ENCODE data around the gene FMOD.

Gene FMOD

DNA sequence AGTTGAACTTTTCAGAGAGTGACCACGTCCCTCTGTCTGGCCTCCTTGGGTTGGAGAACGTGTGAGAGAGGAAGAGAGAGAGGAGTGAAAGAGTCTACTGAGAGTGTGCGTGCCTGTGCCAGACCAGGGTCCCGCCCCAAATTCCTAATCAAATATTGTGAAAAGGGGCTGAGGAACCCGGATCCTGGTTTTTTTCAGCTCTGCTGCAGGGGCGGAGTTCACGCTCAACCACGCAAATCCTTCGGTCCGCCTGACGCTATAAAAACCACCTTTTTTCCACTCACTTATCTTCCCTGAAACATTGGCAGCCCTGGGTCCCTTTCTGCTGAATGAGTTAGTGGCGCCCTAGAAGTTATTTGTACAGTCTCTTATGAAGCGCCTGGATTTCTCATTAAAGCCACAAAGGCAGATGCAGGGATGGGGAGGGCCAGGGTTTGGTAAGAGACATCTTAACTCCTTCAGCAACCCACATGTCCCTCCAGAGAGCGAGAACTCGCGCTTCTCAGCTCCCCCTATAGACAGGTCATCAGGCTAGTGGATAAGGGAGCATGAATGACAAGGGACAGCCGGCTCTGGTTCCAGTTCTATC, at the start of gene FMOD:
Gene FMOD, minus strand, starts transcription at position 86 of the 589 bp plus-strand sequence. CDS start 2,852 bp downstream, outside the sequence.
- DNase-seq (ENCODE audit: low read depth in 2 of 2): no peak

DNA sequence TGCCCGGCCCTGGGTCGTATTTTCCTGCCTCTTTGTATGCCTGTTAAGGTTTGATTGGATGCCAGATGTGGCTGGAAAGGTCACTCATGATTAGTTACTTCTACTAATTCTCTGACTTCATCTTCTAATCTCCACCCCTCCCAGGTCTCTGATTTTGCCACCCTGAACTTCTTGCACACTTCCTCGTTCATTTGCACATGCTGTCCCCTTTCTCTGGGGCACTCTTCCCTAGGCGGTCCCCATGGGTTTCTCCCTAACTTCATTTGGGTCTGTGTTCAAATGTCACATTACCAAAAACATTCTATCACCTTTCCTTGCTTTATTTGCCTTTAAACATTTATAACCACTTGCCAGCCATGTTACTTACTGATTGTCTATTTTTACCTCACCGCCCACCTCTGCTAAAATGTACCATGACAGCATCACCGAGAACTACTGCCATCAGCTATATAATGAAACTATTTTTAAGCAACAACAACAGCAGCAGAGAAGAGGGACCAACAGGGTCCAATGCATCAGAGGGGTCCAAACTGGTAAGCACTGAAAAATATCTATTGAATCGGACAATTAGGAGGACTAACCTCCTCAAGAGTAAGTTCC, 45.8 kb upstream of the FMOD start:
- DNase-seq (ENCODE audit: low read depth in 2 of 2): no peak

DNA sequence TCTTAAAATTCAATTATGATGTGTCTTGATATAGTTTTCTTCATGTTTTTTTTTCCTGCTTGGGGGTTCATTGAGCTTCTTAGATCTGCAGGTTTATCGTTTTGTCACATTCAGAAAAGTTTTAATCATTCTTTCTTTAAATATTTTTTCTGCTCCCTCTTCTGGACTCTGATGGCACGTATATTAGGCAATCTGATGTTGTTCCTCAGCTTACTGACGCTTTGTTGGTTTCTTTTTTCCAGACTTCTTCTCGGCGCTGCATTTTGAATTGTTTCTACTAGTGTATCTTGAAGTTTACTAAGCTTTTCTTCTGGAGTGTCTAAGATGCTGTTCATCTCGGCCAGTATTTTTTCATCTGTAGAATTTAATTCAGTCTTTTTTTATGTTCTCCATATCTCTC, 44.8 kb upstream of the FMOD start:
- DNase-seq (ENCODE audit: low read depth in 2 of 2): no peak

DNA sequence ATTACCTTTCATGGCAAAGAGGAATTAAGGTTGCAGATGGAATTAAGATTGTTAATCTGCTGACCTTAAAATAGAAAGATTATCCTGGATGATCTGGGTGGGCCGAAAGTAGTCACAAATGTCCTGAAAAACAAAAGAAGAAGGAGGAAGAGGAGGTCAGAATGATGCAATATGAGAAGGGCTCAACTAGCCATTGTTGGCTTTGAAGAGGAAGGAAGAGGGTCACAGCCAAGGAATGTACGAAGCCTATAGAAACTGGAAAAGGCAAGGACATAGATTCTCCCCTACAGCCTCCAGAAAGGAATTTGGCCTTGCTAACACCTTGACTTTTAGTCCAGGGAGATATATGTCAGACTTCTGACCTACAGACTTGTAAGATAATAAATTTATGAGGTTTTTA, 39.4 kb upstream of the FMOD start:
- DNase-seq (ENCODE audit: low read depth in 2 of 2): no peak

DNA sequence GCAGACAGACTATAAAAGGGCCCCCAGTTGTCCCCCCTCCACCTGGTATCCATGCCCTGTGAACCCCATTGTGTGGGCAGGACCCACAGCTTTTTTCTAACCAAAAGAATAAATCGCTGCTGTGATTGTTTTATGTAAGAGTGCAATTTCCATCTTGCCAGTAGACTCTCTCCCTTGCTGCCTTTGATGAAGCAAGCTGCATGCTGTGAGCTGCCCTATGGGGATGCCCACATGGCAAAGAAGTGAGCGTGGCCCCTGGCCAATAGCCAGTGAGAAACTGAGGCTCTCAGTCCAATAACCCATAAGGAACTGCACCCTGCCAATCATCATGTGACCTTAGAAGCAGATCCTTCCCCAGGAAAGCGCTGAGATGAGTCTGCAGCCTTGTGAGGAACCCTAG, 37.8 kb upstream of the FMOD start:
- no peak for DNase-seq (ENCODE audit: low read depth in 2 of 2)

DNA sequence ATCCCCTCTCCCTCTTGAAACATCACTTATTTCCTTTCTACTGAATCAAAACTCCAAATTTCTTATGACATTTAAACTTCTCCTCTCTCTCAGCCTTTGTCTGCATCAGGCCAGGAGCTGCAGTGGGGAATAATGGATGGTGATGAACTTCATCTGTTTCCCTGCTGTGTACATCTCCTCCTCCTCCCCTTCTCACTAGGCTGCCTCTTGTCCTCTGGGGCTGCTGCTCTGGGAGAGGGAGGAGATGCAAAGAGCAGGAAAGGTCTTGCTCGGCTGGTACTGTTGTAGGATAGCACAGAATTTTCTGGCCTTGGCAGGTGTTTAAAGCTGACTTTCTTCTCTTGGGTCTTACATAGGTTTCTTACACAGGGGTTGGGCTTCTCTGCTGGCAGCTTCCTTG, 31.1 kb upstream of the FMOD start:
- DNase-seq (ENCODE audit: low read depth in 2 of 2): no peak

DNA sequence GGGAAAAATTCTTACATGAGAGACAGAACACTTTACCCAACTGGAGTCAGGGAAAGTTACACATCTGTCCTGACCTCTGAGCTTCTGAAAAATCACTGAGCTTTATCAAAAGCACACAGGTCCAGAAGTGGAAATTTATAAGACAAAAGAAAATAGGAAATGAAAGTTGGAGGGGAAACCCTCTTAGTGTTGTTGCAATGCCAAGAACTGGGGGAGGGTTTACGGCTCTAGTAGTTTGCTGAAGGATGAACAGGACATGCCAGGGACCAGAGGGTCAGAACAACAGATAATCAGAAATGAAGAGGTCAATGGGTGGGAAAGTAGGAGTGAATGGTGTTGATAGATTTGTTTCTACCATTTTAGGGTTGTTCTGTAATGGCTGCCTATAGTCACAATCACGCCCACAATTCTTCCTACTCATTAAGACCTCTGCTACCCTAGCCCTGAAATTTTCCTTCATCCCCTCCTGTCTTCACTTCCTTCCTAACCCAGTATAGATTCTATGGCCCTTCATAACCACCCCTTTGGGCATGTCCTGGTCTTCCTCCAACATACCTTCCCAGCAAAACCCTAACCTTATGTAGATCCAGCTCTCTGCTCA, 30.3 kb upstream of the FMOD start:
- DNase-seq (ENCODE audit: low read depth in 2 of 2): no peak

DNA sequence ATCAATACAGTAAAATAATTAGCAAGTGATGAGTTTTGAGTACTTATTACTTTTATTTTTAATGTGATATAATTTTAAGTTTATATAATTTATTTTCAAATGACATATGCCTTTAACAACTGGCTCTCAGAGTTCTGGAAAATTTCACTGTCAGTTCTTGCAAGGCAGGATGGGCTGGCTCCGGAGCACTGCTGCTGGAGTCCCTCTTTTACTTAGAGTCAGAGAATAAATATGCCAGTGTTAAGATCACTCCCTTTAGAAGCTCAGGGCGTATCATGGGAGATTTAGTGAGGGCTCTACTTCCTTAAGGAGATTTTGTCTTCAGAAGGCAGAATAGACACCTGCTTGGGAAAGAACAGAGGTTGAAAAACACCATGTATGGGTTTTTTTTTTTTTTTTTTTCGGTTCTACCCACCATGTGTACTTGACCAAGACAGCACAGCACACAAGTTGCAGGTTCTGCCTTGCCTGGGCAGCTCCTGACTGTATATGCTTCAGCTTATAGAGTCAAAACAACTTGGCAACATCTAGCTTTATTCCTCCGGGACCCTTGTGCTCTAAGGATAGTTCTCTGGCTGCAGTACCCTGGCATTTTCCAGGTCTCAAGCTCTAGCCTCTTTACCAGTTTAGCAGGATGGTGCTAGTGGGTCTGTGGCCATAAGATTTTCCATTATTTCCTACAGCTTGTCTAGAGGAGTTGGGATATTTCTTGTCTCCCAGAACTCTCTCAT, 29.7 kb upstream of the FMOD start:
- DNase-seq (ENCODE audit: low read depth in 2 of 2): no peak

DNA sequence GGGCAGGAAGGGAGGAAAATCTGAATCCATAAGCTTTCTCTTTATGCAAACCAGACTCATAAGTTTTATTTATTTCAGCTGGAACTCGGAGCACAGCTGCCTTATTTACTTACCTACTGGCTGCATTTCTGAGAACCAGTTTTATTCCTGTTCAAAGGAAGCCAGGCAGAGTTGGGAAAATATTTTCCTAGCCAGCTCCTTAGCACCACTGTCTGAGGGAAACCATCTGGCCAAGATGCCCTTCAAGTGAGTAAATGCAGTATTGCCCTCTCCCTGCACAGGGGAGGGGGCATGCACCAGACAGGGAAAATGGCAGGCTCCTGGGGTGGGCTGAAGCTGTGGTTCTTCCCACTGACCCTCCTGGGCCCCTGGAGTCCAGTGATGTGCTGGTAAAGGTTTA, 28.9 kb upstream of the FMOD start:
- DNase-seq (ENCODE audit: low read depth in 2 of 2): no peak

DNA sequence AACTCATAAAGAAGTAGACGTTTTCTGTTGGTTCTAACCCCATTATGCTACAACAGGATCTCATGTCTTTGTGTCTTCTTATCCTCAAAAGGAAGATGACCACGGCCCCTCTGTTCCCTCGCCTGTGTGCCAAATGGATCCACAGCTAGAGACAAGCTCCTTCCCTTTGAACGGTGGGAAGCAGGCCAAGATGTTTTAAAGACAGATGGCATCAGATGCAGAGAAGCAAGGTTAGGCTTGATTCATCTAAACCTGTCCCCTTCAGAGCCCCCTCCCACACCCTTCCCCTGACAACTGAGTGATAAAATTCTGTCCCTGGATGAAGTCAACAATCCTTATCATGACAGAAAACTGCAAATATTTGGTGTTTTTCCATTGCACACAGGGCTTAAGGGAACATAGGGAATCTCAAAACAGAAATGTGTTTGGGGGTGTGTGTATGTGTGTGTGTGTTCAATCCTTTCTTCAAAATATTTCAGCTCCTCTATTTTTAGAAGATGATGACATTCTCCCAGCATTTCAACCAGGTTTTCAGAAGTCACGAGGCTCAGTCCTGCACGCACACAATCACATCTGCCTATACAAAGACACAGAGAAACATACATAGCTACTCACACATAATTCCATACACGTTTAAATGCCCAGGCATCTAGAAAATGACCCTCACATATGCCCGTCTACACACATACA, 27.8 kb upstream of the FMOD start:
- DNase-seq (ENCODE audit: low read depth in 2 of 2): no peak

DNA sequence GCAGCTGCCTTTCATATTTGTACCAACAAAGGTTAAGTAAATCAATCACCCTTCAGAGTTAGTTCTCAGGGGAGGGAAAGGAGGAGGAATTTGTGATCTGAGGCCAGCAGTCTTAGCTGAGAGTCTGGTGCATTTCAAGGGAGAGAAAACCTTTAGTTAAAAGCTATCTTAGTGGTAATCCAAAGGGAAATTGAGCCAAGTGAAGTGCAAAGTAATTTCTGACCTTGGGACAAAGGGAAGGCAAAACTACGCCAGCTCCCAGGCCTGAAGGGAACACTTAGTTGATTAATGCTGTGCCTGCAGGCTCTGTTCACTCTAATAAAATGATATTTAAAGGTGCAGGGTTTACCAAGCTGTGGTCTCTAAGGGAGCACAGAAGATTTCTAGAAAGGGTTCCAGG, 23.1 kb upstream of the FMOD start:
- DNase-seq (ENCODE audit: low read depth in 2 of 2): no peak

DNA sequence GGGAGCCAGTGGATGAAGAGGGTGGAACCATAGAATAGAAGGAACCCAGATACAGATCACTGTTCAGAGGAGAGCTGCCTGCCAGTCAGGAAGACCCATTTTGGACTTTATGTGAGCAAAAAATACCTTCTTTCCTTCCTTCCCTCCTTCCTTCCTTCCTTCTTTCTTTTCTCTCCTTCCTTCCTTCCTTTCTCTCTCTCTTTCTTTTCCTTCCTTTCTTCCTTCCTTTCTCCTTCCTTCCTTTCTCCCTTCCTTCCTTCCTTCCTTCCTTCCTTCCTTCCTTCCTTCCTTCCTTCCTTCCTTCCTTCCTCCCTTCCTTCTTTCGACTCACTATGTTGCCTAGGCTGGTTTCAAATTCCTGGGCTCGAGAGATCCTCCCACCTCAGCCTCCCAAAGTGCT, 22.1 kb upstream of the FMOD start:
- no peak for DNase-seq (ENCODE audit: low read depth in 2 of 2)

DNA sequence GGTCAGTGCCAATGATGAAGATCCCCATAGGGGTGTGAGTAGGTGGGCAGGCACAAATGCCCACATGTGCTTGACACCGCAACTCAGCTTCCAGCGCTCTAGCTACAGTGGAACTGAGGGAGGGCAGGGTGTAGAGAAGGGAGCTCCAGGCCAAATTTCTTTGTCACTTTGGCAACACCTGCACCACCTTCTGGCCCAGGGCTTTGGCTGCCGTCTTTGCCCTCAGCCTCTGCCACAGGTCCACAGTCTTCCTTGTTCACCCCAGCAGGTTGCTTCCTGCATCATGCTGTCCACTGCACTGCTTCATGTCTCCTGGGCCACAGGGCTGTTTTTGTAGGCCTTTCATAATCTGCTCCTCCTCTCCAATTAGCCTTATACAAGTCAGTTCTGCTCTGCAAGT, 20.4 kb upstream of the FMOD start:
- no peak for DNase-seq (ENCODE audit: low read depth in 2 of 2)

DNA sequence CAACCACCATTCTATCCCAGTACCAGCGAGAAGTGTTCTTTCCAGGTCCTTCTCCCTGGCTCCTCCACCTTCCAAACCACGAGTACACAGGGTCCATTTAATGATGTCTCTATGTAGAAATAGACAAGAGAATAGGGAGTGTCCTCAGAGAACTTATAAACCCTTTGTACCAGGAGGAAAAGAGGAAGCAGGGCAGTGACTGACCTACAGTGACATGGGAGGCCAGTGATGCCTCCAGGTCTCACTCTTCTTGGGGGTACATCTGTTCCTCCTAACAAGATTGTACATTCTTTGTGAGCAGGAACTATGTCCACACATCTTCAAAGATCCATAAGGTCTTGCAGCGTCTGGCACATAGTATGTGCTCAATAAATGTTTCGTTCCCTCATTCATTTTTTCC, 18.7 kb upstream of the FMOD start:
- DNase-seq (ENCODE audit: low read depth in 2 of 2): no peak

DNA sequence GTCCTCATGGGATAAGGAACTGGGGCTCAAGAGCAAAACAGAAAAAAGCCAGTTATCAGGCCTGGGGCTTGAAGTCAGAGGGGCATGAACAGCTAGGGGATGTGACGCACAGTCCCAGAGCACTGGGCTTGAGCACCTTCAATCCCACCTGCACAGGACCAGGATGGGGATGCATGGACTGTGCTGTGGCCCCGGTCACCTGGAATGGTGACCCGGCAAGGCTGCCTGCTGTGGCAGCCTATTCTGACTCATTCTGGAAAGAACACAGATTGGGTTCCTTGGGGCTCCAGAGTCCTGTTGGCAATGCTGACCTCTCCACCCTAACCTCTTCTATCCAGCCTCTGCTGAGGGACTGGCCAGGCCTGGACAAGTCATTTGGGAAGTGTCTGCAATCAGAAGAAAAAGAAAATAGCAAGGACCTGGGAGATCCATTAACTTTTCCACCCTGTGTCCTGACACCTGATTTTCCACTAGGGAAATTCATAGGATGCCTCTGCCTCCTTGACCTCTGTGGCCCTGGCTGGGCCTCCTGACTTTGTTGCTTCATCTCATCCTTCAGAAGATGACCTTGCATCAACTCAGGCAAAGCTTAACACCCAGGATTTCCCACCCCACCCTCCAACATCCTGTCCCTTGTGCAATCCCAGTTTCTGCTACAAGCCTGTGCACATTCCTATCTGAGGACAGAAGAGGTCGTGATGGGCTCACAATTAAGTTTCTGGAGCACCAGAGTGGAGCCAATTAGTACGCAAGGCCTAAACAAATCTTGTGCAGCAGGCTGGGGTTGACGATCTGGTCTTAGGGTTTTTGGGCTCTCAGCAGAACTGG, 17.9 kb upstream of the FMOD start:
- no peak for DNase-seq (ENCODE audit: low read depth in 2 of 2)

DNA sequence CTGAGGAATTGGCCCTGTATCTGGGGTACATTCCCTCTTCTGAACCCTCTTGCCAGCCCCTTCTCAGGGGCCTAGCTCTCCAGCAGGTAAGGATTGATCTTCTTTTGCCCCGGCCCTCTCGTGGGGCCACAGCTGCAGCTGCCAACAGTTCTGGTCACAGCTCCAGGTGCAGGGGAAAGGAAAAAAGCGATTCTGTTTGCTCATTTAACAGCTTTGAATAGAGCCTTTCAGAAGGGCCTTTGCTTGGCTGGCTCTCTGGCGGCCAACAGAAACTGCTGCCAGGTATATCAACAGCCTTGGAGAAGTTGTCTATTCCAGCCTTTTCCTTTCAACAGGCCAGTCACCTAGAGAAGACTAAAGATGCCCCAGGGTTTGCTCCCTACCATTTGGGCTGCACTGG, 16.1 kb upstream of the FMOD start:
- no peak for DNase-seq (ENCODE audit: low read depth in 2 of 2)

DNA sequence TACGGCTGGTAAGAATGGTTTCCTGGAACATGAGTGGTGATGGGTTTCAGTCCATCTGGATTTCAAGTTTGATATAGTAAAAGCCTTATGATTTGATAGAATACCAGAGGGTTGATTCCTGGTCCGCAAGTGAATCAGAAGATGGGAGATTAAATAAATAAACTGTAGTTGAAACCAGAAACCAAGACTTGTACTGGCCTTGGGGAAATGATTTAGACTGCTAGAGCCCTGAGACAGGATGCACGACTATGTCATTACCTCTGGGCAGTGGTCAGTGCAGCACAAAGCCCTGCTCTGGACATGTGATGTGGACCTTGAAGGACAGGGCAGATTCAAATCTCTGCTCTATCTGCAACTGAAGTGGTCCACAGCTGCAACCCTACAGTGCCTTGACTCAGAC, 15.6 kb upstream of the FMOD start:
- no peak for DNase-seq (ENCODE audit: low read depth in 2 of 2)

DNA sequence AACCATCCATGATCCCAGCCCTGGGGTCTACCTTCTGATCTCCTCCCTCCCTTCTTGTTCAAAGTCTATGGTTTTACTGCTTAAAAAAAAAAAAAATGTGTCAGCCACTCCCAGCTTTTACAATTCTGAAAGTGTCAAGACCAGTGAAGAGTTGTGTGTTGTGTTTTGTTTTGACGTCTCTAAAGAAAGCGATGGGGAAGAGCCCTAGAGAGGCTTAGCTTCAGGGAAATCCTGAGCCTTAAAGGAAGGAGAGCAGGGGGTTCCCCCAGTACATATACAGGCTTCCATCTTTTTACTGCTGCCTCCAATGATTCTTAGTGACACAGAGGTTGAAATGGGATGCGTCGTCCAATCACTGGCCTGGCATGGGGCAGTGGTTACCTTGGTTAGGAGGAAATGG, 13.9 kb upstream of the FMOD start:
- DNase-seq (ENCODE audit: low read depth in 2 of 2): no peak

DNA sequence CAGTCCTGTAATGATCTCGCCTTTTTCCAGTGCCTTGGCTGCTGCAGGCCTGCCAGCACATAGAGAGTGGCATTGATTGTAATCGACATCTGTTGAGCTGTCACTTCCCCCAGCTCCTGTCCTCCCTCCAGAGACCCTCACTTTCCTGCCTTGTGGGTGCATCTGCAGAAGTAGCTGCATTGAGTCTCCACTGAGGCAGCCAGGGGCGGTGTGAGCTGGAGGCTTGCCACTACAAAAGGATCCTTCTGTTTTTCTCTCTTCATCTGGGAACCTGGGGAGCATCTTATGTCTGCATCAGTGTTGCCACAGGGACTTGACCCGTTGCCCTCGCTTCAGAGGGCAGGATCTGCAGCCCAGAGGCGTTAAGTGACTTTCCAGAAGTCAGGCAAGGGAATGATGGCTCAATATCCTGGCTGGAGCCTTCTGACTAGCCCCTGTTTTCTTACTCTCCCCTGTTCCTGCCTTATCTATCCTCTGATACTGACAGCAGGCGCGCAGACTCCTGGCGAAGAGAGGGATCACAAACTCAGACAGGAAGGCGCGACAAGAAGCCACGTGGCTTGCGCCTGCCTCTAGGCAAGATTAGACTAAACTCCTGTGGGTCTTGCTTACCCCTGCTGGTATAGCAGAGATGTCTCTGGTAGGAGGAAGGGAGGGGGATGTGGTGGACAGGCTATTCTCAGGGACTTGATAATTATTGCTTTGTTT, 13.3 kb upstream of the FMOD start:
- DNase-seq (ENCODE audit: low read depth in 2 of 2): no peak

DNA sequence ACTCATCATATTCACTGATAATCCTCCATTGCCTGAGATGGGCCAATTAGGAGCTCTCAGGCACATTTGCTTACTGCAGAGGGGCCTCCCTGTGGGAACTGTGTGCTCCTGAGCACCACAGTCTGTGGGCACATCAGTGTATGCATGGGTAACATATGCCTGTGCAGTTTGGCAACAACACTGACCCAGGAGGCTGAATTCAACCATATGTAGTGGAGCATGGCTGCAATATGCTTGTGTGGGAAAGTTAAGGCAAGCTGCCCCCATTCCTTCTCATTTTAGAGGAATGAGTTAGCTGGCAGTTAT, 11.8 kb upstream of the FMOD start:
- no peak for DNase-seq (ENCODE audit: low read depth in 2 of 2)

Data from activated CD4-positive, alpha-beta T cell treated with anti-CD3 and anti-CD28 coated beads for 24 hours (primary cell).